K562 (cell line): Measurements from ENCODE around the gene TRAPPC1. TPM values are rescaled to one million over a fixed set of nuclear protein-coding genes. Genes with fewer than 3 reads are reported as not detected.

Source experiments
- BRD4 ChIP-seq: fragments of 200-600 bp; sonication (generic); IDR thresholded peaks from 2 replicates; pipeline ENCODE4 v1.6.1; 2017; ENCODE audit warnings: inconsistent platforms
- CBFA2T3 ChIP-seq: fragments of 450-650 bp; IDR thresholded peaks from 2 replicates; pipeline ENCODE4 v1.6.1; 2017
- E2F3 ChIP-seq: fragments of 250-450 bp; sonication (Bioruptor Pico); IDR thresholded peaks from 2 replicates; pipeline ENCODE4 v1.4.0; 2020; ENCODE audit warnings: mild to moderate bottlenecking
- EP400 ChIP-seq: fragments of 450-650 bp; IDR thresholded peaks from 2 replicates; pipeline ENCODE4 v1.6.1; 2017; ENCODE audit warnings: antibody characterized with exemption, mild to moderate bottlenecking, moderate library complexity
- GMEB1 ChIP-seq: fragments of 250-450 bp; sonication (Bioruptor Pico); IDR thresholded peaks from 2 replicates; pipeline ENCODE4 v1.4.0; 2020; ENCODE audit warnings: mild to moderate bottlenecking
- HDAC2 ChIP-seq: fragments of 450-650 bp; IDR thresholded peaks from 2 replicates; pipeline ENCODE4 v1.6.1; 2016; ENCODE audit warnings: mild to moderate bottlenecking
- MNT ChIP-seq, 2 experiments: fragments of 450-650 bp; conservative IDR thresholded peaks; 2 replicates each; pipeline ENCODE4 v1.6.1; 2017; ENCODE audit warnings: mild to moderate bottlenecking in 2 of 2, moderate library complexity in 2 of 2
- PBX2 ChIP-seq, 2 experiments: IDR thresholded peaks in 1 of 2; conservative IDR thresholded peaks in 1 of 2; 2 replicates each; pipeline ENCODE4 v1.6.1; 2016; ENCODE audit warnings: low read depth in 2 of 2, mild to moderate bottlenecking in 1 of 2, missing compliant biosample characterization in 1 of 2, missing genetic modification characterization in 1 of 2, moderate library complexity in 1 of 2
- PRPF4 ChIP-seq: fragments of 200-400 bp; formaldehyde crosslinking; IDR thresholded peaks from one replicate; pipeline ENCODE4 v1.6.1; 2017; ENCODE audit warnings: low read length, low read depth, mild to moderate bottlenecking; ENCODE audit not compliant: insufficient read depth, poor library complexity, severe bottlenecking
- PURB ChIP-seq: sonication (generic); formaldehyde crosslinking; IDR thresholded peaks from 2 replicates; pipeline ENCODE4 v1.9.0; 2021; ENCODE audit warnings: low read depth, mild to moderate bottlenecking, missing genetic modification reagents
- SAP30 ChIP-seq: fragments of 200-600 bp; sonication (generic); IDR thresholded peaks from 2 replicates; pipeline ENCODE4 v1.6.1; 2012; ENCODE audit warnings: borderline replicate concordance, low read depth, mild to moderate bottlenecking, moderate library complexity, low read length, control low read depth, inconsistent platforms; ENCODE audit not compliant: insufficient read depth, poor library complexity, severe bottlenecking
- ZNF592 ChIP-seq: fragments of 450-650 bp; IDR thresholded peaks from 2 replicates; pipeline ENCODE4 v1.6.1; 2017; ENCODE audit warnings: antibody characterized with exemption, mild to moderate bottlenecking
- polyA plus RNA-seq, 8 experiments: library from polyadenylated mRNA; depleted of rRNA in 4 of 8; stranded (reverse) in 5 of 8; unstranded in 3 of 8; fragments of >200 nt; fragmentation: Nextera tagmentation in 2 of 8; fragmentation: Illumina TruSeq in 1 of 8; extraction: Ambion mirVana in 2 of 8; extraction: Trizol in 1 of 8; gene quantifications; 2 replicates each; pipeline versions ENCODE4 v1.2.1 to v1.2.3, GENCODE V29; 2011 to 2014; ENCODE audit warnings: inconsistent platforms in 1 of 8, missing spikeins in 1 of 8
- total RNA-seq, 7 experiments: library from RNA; depleted of rRNA in 6 of 7; stranded (reverse); fragments of >200 nt in 6 of 7; fragmentation: Illumina TruSeq in 2 of 7; extraction: Trizol in 2 of 7; gene quantifications; 2 replicates each; pipeline versions ENCODE4 v1.2.1 to v1.2.3, GENCODE V29; 2011 to 2021; ENCODE audit warnings: low replicate concordance in 1 of 7
- TF ChIP-seq, protein P1 (sequence below): sonication (generic); formaldehyde crosslinking; IDR thresholded peaks from 2 replicates; pipeline ENCODE4 v1.8.0; 2022; ENCODE audit warnings: mild to moderate bottlenecking, missing genetic modification reagents

The TRAPPC1 gene
- total and polyA plus RNA-seq, 9 of the 15 experiments (the other 6 are each of a cell fraction or from before 2014, with no cell fraction given) = 11.7 to 82.8 (median 36.2) TPM

DNA sequence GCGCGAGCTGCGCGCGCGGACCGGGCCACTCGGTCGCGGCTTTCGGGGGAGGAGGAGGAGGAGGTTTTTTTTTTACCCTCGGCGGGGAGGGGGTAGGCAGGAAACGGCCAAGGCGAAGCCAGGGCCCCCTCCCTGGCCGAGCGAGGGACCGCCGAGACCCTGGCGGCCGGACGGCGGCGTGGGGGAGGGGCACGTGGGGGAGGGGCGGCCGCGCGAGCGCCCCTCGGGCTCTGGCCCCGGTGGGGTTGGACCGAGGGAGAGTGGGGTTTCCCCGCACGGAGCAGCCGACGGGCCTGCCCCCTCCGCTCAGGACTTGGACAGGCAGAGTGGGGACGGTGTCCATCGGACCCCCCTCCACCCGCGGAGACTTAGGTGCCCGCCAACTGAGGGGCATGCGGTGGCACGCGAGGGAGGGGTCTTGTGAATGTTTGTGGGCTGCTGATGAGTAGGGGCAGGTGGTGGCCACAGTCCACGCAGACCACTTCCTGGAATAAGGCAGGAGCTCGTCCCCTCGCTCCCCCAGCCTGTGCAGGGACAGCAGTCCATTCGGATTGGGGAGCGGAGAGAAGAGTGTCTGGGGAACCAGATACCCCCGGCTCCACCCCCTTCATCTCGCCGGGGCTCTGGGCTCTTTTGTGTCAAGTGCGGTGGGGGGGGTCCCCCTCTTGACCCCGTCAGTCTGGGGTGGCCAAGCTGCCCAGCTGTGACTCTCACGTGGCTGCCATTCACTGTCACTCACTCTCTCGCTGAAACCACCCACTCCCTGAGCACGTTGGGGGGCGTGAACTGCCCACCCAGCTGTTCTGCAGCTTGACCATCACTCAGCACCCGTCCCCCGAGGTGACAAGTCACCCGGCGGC is 46.1 kb downstream of the TRAPPC1 start (continued):
- TF ChIP-seq MNT (conservative IDR thresholded peaks at IDR 0.05) (peak; percentile 83 to 92), ZNF592 (peak; percentile 36; the same call in 1 of the 2 replicates), GMEB1 (no peak), HDAC2 (no peak; the same call in 1 of the 2 replicates), SAP30 (peak; percentile 79), PURB (CRISPR knock-in tag) (no peak), BRD4 (peak; percentile 81; the same call in 1 of the 2 replicates), PRPF4 (peak; percentile 96), E2F3 (no peak), CBFA2T3 (peak; percentile 47), EP400 (peak; percentile 31; the same call in 1 of the 2 replicates), PBX2 (CRISPR knock-in tag; IDR thresholded peaks at IDR 0.05; ENCODE audit: low read depth) (peak; percentile 31; the same call in 1 of the 2 replicates), PBX2 (tag; conservative IDR thresholded peaks at IDR 0.05; ENCODE audit: low read depth) (peak; percentile 75)
- TF ChIP-seq, protein P1, sequence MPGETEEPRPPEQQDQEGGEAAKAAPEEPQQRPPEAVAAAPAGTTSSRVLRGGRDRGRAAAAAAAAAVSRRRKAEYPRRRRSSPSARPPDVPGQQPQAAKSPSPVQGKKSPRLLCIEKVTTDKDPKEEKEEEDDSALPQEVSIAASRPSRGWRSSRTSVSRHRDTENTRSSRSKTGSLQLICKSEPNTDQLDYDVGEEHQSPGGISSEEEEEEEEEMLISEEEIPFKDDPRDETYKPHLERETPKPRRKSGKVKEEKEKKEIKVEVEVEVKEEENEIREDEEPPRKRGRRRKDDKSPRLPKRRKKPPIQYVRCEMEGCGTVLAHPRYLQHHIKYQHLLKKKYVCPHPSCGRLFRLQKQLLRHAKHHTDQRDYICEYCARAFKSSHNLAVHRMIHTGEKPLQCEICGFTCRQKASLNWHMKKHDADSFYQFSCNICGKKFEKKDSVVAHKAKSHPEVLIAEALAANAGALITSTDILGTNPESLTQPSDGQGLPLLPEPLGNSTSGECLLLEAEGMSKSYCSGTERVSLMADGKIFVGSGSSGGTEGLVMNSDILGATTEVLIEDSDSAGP (CRISPR knock-in tag) = no peak
